Putamen (tissue), 1 donor: ENCODE results near the gene ETHE1.

ENCODE experiments used
- DNase-seq: peaks from one replicate; pipeline ENCODE4 v3.0.0-alpha.2; 2016; ENCODE audit warnings: low spot score

The ETHE1 gene, protein sequence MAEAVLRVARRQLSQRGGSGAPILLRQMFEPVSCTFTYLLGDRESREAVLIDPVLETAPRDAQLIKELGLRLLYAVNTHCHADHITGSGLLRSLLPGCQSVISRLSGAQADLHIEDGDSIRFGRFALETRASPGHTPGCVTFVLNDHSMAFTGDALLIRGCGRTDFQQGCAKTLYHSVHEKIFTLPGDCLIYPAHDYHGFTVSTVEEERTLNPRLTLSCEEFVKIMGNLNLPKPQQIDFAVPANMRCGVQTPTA

DNA sequence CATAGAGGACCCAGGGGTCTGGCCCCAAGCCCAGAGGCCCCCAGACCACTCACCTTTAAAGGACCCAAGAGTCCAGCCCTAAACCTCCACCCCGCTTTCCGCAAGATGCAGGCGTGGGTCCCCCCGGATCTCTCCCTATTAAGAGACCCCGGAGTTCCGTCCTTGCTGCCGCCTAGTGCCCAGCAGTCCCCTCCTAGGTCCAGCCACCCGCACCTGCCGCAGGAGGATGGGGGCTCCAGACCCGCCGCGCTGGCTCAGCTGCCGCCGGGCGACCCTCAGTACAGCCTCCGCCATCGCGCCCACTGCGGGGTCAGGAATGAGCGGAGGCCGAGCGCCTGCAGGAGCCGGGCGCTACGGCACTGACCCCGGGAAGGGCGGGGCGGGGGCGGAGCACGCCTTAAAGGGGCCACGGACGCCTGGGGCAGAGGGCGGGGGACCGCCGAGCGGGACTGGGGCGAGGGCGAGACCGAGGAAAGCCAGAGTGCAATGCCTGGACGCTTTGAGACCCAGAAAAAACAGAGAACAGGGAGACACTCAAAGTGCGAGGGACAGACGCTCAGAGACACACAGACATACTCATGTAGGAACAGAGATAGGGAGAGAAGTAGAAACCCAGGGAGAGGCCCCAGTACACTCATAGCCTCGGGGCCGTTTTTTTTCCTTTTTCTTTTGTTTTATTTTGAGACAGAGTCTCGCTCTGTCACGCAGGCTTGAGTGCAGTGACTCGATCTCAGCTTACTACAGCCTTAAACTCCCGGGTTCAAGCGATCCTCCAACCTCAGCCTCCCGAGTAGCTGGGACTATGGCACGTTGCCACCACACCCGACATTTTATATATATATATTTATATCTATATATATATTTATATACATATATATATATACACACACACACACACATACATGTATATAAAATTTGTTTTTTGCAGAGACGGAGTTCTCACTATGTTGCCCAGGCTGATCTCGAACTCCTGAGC lies at the start of gene ETHE1:
ETHE1 (minus strand) TSS at position 318 of the 976 bp plus-strand sequence; CDS start at position 294, 24 bp downstream.
- DNase-seq, result peak; percentile 70

- DNase-seq, result no peak
Observed at GRCh38 chr19:43575955-43576878, 49.2 kb upstream of the ETHE1 start.

DNA sequence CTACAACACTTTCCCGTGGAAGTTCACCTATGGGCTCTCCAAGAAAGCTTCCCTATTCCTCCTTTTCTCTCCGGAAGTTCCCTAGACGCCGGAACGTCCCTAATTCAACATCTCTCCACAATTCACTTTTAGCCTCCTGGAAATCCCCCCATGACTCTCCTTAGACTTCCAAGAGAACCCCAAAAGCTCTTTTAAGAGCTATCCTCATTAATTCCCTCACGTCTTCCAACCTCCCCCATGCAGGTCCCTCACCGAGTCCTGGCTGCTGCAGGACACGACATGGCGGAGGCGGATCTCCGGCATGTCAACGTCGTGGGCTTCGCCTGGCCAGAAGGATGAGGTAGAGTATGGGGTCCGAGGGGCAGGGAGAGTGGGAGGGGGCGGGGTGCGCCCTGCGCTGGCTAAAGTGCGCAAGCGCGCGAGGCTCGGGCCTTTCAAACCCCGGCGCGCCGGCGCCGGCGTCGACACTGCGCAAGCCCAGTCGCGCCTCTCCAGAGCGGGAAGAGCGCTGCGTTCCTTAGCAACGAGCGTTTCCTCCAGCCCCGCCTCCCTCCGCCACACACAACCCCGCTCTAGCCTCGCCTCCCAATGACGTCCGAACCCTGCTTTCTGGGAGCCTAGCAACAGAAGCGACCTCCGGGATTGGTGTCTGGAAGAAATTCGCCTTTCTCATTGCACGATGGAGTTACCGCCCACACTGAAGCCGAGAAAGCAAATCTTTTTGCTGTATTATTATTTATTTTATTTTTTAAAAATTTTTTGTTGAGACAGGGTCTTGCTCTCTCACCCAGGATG lies 48.4 kb upstream of the ETHE1 start, which contains the start of the genes PINLYP and XRCC1:
PINLYP (plus strand) TSS at position 646 of the 795 bp plus-strand sequence. CDS start 1,391 bp downstream, outside the sequence.
XRCC1 (minus strand) TSS at position 372 of the 795 bp plus-strand sequence; CDS start at position 303, 69 bp downstream.
- peak; percentile 99 for DNase-seq

DNA sequence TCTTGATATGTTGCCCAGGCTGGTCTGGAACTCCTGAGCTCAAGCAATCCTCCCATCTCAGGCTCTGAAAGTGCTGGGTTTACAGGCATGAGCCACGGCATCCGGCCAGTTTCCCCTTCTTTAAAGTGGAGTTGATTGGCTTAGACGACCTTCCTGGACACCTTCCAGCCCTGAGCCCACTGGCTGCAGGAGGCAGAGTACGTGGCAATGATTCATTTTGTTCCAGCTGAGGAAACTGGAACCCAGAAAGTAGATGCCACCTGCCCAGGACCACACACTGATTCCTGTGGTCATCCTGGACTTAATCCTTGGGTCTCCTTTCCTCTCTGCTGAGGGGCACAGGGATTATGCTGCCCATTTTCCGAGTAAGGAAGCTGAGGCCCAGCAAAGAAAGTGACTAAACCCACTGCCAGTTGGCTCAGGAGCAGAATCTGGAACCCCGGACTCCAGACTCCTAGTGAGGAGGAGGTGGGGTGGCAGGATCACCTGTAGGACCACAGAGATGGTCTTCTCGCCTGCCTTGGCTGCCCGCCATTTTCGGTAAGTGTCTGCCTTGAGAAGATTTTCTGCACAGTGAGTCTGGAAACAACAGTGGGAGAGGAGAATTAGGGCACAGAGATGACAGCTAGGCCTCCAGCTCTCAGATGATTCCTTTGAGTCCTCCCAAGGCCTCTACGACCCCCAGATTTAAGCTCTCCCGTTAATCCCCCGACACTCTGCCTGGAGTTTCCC lies 47.6 kb upstream of the ETHE1 start:
- DNase-seq, result no peak

GRCh38 chr19:43572171-43572588 lies 45.2 kb upstream of the ETHE1 start:
- no peak for DNase-seq

DNA sequence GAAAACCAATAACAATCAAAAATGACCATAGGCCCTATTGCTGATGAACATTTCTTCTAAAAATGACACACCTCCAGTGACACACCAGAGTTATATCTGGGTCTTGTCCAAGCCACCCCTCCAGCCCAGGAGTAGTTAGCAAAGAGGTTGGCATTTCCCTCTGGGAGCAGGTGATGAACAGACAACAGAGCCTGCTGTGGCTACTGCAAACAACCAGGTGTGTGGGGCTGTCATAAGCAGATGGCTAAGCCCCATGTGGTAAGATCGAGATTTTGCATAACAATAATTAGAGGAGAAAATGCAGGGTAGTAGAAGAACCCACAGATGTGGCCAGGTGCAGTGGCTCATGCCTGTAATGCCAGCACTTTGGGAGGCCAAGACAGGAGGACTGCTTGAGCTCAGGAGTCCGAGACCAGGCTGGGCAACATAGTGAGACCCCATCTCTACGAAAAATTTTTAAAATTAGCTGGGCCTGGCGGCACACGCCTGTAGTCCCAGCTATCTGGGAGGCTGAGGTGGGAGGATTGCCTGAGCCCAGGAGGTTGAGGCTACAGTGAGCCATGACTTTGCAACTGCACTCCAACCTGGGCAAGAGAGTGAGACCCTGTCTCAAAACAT lies 43.3 kb upstream of the ETHE1 start:
- no peak for DNase-seq

- DNase-seq, result no peak
Observed at GRCh38 chr19:43569657-43570056, 42.7 kb upstream of the ETHE1 start.

- no peak for DNase-seq
Observed at GRCh38 chr19:43564800-43565199, 37.8 kb upstream of the ETHE1 start.

DNA sequence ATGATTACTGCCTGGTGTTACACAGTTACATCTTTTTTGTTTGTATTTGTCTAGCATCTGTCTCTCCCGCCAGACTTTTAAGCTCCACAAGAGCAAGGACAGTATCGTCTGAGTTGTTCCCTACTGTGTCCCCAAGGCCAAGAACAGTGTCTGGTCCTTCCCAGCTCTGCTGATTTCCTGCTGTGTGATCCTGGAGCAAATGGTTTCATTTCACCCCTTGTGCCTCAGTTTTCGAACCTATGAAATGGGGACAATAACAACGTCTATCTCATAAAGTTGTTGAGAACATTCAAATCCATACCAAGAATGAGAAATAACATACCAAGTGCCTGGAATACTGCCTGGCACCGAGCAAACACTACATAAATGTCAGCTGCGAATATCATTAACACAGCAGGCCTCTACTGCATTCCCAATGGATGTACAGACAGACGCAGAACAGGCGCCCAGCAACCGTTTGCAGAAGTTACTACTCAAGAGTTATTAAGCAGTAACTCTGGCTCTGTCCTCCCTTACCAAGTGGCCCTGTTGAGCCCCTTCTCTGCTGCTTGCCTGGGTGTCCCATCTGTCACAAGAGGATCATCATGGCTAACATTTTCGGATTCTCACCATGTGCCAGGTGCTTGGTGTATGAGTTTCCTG lies 36.9 kb upstream of the ETHE1 start:
- DNase-seq, result no peak

DNA sequence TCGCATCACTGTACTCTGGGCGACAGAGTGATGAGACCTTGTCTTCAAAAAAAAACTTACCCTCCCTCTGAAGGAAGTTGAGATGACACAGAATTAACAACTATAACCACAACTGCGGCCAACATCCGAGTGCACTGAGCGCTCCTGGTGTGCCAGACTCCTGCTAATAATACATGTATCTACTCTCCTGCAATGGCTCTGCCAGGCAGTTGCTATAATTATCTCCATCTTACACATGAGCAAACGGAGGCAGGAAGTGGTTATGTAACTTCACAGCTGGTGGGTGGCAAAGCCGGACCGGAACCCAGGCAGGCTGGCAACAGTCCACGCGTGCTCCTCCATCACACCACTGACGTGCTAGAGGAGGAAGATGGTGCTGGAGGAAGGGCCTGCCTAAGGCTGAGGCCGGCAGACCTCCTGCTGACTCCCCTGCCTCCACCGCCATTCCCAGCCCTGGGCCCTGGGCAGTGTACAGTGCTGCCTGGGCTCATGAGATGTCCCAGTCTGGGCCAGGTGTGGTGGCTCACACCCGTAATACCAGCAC lies 35.8 kb upstream of the ETHE1 start:
- DNase-seq, result peak; percentile 79

- DNase-seq, result no peak
Observed at GRCh38 chr19:43562226-43562697, 35.3 kb upstream of the ETHE1 start.

- no peak for DNase-seq
Observed at GRCh38 chr19:43561139-43561970, 34.4 kb upstream of the ETHE1 start.

- no peak for DNase-seq
Observed at GRCh38 chr19:43560687-43561086, 33.7 kb upstream of the ETHE1 start.

DNA sequence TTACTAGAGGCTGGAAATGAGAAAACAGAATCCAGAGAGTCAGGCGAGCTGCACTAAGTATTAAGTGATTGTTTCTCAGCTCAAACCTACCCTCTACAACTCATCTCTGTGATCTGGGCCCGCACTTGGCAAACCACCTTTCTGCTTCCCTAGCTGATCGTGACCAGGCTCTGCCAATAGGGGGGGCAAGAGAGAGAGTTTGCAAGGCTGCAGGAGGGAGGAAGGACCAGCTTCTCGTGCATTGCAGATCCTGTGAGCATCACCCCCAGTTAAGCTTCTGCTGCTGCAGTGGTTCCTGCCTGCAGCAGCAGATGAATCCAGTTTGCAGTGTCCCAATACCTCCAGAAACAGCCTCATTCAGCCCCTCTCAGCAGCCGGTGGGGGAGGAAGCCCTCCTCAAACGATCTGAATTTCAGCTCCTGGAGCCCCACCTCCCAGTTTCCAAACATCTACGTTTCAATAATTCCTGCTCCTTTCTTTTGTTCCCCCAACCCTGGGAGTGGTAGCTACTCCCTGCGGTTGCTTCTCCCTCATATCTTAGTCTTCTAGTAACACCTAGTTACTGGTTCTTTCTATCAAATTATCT lies 28.3 kb upstream of the ETHE1 start:
- peak; percentile 83 for DNase-seq

DNA sequence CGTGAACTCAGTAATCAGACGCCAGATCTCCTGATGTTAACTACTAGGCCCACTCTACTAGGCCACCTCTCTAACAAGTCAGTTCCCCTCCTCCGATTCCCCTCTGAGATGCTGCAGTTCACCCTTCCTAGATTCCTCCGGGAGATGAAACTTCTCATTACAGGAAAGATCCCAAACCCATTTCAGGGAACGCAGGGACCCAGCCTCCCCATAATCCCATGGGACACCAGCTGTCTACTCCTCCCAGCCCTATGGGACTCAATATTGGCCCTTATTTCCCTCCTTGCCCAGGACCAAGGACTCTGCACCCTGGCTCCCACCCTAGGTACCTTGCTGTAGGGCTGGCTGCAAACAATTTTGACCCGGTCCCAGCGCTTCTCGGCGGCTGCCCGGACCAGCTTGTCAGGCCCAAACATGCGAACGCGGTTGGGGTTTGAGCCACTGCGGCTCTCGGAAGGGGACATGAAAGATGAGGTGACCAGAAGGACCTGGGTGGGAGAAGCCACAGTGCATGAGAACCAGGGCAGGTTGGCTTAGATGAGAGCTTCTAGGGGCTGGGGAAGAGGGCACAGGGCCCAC lies 27.4 kb upstream of the ETHE1 start:
- DNase-seq, result no peak

DNA sequence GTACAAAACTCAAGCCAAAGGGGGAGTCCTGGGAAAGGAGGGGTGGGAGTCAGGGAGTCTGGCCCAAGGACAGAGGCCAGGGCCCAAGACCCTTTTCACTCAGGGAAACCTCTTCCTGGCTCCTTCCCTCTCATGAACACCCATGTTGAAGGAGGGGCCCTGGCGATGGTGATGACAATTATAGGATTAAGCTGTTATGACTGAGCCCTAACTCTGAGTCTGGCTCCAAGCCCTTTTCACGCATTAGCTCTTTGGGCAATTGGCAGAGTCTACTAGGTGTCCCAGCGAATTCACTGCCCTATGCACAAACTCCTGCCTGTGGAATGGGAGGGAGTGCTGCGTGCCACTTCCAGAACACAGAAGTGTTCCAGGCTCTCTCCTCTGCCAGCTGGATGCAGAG lies 26.7 kb upstream of the ETHE1 start:
- no peak for DNase-seq

DNA sequence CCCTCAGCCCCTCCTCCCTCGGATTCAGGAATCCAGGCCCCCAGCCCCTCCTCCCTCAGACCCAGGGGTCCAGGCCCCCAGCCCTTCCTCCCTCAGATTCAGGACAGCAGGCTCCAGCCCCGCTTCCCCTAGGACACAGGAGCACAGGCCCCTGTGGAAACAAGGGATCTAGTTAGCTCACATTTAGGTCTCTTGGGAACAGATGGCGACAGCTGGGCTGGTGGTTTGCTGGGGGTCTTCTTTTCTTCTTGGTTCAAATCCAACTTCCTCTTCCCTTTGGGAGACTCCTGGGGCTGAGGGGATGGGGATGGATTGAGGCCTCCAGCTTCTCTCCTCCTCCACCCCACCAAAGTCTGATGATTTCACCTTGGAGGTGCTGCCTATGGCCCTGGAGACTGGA lies 25.6 kb upstream of the ETHE1 start:
- no peak for DNase-seq
